Measurements from ENCODE around the gene KAT2B. TPM values are rescaled to one million over a fixed set of nuclear protein-coding genes. Genes with fewer than 3 reads are reported as not detected.

KAT2B gene
- total RNA-seq, 2 donors from 2014 or later = 31.7 to 37.1 TPM

- intact Hi-C loops (cut with DNase I) = no loop called here
- DNase-seq (ENCODE audit: low spot score) = no peak
These were observed 20.9 kb downstream of the KAT2B start for GRCh38 chr3:20060974-20061685.

GRCh38 chr3:20062996-20063395, 22.8 kb downstream of the KAT2B start:
- intact Hi-C loops (cut with DNase I) = no loop called here
- no peak for DNase-seq (ENCODE audit: low spot score)

DNA sequence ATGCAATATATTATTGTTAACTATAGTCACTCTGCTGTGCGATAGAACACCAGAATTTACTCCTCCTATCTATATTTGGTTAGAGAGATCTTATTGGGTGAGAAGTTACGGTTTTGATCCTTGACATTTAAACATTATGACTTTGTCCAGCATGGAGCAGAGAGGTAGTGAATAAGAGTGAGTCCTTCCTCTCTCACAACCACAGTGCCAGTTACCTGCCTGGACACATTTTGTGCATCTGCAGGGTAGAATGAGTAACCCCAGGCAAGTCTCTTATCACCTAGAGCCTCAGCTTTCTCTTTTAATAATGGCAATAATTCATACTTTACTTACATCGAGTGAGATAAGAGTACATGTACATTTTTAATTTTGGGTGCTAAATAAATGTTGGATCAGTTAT, 24.1 kb downstream of the KAT2B start:
- intact Hi-C loops (cut with DNase I) = no loop called here
- no peak for DNase-seq (ENCODE audit: low spot score)

DNA sequence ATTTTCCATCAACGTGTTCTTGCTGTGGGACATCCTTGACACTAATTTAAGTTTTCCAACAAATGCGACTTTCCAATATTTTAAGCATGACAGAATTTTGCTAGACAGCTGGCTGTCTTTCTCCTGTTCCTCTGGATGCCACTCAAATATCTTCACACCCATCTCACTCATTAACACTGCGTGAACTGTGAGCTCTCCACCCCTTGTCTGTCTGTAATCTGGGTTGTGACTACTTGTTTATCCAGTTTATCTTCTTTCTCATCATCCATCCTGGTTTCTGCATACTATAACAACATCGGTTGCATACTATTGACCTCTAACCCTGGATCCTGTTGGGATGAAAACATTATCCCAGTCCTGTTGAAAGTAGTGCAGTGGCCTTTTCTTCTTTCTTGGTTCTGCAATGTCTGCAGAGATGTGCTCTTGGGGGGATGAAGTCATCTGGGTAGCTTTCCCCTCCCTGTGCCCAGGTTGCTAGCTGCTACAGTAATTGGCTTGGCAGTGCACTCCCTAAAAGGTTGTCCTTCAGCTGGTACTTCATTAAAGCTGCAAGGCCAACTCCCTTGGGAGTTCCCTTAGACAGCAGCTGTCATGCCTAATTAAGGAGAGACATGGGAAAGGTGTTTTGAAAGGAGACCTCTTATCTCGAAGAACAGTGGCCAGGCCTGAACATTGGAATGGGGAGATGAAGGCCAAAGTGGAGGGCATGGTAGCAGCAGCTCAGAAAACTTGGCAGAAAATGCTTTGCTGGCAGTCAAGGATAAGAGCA, 24.7 kb downstream of the KAT2B start:
- intact Hi-C loops (cut with DNase I) = no loop called here

DNA sequence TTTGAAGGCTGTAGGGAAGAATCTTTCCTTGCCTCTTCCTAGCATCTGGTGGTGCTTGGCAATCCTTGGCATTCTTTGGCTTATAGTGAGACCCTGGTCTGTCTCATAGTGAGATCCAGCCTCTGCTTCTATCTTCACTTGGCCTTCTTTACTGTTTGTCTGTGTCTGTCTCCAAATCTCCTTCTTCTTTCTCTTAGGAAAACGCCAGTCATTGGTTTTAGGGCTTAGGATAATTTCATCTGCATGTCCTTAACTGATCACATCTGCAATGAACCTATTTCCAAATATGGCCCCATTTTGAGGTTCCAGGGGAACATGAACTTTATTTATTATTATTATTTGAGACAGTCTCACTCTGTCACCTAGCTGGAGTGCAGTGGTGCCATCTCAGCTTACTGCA, 25.8 kb downstream of the KAT2B start:
- intact Hi-C loops (cut with DNase I) = no loop called here
- no peak for DNase-seq (ENCODE audit: low spot score)

More for the DNA sequence above, 24.7 kb downstream of the KAT2B start:
- DNase-seq (ENCODE audit: low spot score) = no peak

DNA sequence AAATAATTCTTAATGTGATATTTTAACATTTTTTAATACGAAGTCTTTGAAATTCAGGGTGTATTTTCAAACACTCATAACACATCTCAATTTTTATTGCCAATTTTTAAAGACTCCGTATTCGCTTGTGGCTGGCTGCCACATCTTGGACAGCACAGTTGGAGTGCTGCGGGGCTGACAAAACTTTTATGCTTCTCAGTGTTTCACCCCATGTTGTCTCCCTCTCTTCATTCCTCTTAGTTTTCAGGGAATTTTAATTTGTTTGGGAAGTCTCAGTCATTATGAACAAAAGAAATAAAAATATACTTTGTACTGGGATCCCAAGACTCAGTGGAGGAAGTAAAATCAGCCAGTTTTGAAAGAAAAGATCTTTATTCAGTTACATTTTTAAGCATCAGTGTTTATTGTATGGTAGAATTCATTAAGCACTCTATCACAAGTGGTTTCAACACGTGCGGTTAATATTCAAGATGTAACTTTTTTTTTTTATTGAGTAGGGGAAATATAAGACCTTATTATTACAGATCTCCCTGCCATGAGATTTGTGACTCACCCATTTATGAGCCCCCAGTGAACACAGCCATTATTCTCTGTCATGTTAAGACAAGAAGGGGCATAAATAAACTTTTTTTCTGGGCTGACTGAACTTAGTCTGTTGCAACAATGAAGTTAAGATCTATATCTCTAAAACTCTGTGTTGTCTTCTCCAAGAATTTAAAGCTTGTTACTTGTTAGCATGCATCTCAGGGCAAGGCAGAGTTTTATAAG, 26.8 kb downstream of the KAT2B start:
- no peak for DNase-seq (ENCODE audit: low spot score)
- intact Hi-C loops (cut with DNase I) = no loop called here

DNA sequence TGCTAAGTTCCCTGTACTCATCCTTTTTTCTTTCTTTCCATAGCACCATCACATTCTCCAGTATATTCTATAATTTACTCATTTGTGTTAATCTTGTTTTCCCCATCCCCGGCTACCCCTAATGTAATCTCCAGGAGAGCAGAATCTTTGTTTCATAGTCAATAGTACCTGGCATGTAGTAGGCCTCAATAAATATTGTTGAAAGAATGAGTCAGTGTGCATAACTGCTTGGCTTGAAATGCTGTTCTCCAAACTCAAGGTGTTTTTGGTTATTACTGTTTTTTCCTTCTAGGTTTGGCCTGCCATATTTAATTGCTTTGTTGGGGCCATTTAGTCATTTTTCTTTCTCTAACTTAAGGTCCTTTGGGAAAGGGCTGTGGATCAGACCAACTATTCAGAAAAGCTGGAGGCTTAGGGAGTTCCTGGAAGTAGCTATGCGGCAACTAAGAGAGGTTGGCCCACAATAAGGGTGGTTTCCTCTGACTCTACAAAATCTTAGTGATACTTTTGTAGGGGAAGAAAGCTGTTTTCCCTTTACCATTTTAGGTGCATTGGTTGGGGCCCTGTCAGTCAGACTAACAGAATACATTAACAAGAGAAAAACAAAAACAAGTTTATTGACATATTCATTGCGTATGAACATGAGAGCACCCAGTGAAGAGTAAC, 28.4 kb downstream of the KAT2B start:
- no peak for DNase-seq (ENCODE audit: low spot score)
- intact Hi-C loops (cut with DNase I) = no loop called here

DNA sequence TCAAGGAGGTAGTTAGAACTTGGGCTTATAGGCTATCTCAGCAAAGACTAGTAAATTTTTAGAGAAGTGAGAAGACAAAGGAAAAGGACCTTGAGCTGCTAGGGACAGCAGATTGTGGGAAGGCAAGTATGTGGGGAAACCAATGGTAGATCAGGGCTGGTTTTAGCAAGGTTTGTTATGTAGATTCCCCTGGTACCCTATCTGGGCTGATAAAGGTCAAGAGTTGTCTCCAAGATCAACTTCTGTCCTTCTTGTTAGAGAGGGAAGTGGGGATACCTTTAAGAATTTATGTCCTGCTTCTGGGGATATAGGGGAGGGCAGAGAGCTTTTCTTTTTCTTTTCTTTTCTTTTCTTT, 28.9 kb downstream of the KAT2B start:
- intact Hi-C loops (cut with DNase I) = no loop called here
- DNase-seq (ENCODE audit: low spot score) = no peak

DNA sequence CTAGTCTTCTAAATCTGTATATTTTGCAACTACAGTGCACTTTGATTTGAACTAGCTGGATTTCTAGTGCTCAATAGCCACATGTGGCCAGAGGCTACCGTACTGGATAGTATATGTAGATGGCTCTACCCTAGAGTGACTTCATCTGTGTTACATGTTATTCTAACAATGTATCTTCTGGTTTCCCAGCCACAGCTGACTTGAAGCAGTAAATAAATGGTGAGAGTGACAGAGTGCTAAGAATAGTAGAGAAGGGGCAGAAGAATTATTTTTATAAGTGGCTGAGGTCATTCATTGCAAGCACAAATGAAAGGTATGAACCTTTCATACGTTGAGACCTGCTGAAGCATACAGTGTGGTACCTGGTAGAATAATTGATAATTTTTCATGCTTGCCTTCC, 30.9 kb downstream of the KAT2B start:
- no peak for DNase-seq (ENCODE audit: low spot score)
- intact Hi-C loops (cut with DNase I) = no loop called here

GRCh38 chr3:20072422-20072821, 32.2 kb downstream of the KAT2B start:
- DNase-seq (ENCODE audit: low spot score) = no peak
- intact Hi-C loops (cut with DNase I) = no loop called here

DNA sequence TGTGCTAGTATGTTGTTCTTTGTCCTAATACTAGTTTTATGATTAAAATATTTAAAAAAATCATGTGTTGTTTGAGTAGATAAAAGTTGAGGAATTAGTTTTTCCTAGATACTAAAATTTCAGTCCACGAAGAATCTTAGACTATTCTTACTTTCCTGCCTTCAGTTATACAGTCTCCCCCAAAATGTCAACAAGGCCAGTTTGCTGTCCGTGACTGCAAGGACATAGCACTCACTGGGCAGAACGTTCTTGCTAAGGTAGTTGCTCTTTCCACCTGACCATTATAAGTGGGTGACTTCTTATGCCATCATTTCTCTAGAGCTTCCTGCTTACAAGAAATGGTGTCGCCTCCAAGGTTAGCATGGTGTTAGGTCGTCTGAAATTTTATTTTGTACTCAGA, 32.8 kb downstream of the KAT2B start:
- no peak for DNase-seq (ENCODE audit: low spot score)
- intact Hi-C loops (cut with DNase I) = no loop called here

GRCh38 chr3:20073683-20074082, 33.4 kb downstream of the KAT2B start:
- intact Hi-C loops (cut with DNase I) = no loop called here
- DNase-seq (ENCODE audit: low spot score) = no peak

DNA sequence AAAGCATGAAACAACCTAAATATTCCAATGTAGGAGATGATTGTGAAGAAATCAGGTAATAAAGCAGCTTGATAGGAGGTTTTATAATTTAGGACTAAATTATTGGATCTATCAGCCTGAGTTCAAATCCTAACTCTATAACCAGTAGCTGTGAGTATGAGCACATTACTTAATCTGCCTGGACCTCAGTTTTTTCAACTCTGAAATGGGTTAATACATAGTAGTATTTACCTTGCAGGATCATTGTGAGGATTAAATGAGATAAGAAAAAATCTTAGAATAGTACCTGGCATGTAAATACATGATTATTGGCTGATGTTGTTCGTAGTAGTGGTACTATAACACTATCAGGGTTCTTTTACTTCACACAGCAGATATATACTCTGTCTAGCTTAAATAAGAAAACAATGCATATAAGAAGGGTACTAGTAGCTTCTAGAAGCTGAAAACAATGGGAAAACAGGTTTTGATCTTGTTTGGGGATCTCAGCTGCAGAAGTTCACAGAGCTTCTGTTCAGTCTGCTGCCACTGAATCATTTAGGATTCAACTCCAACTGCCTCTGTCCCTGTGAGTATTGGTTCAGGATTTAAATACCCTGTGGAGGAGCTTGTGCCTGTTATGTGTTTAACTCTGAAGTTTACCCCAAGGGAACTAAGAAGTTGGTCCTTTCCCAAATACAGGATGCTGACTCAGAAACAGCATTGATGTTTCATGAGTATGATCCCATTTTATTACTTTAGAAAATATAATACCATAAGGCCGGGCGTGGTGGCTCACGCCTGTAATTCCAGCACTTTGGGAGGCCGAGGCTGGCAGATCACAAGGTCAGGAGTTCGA, 34.2 kb downstream of the KAT2B start:
- intact Hi-C loops (cut with DNase I) = no loop called here

GRCh38 chr3:20075197-20075596, 35.0 kb downstream of the KAT2B start:
- intact Hi-C loops (cut with DNase I) = no loop called here

More for the DNA sequence above, 34.2 kb downstream of the KAT2B start:
- DNase-seq (ENCODE audit: low spot score) = no peak

DNA sequence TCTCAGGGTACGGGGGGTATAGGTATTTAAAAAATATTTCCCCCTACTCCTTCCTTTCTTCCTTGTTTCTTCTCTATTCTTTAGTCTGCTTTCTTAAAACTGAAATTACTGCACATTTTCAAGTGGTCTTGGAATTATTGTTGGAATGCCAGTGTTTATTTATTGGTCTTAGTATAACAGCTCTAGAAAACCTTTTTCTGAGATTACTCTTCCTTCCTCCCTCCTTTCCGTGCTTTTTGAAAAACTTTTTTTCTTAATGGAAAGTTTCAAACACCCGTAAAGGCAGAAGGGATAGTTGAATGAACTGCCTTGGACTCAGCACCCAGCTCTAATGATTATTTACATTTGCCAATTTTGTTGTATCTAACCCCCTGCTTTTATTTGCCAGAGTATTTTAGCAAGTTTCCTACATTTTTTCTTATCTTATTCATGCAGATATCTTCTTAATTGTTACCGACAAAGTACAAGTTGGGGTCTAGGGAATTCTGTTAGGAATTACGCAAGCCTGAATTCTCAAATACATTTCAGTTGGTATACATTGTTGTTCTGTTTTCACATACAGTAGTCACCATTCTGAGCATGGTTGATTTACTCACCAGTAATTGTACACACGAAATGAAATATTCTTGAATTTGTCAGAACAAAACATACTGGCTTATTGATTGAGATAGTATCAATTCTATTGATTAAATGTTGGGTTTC, 36.2 kb downstream of the KAT2B start:
- intact Hi-C loops (cut with DNase I) = no loop called here
- no peak for DNase-seq (ENCODE audit: low spot score)

More at GRCh38 chr3:20075197-20075596, 35.0 kb downstream of the KAT2B start:
- no peak for DNase-seq (ENCODE audit: low spot score)

- intact Hi-C loops (cut with DNase I) = no loop called here
- DNase-seq (ENCODE audit: low spot score) = no peak
These were observed 36.8 kb downstream of the KAT2B start for GRCh38 chr3:20077068-20077467.

DNA sequence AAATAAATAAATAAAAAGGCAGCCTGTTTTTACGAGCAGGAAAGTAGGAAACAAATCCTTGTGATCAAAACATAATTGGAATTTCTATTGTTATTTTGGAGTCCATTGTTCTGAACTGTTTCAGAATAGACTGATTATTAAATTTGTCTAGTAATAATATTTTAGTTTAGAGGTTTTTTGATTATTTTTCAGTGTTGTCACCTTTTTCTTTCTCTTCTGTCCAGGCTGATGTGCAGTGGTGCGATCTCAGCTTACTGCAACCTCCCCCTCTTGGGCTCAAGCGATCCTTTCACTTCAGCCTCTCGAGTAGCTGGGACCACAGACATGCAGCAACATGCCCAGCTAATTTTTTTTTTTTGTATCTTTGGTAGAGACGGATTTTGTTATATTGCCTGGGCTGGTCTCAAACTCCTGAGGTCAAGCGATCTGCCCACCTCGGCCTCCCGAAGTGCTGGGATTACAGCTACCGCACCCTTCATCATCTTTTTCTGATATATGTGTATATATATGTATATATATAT, 38.0 kb downstream of the KAT2B start:
- intact Hi-C loops (cut with DNase I) = no loop called here
- DNase-seq (ENCODE audit: low spot score) = no peak

DNA sequence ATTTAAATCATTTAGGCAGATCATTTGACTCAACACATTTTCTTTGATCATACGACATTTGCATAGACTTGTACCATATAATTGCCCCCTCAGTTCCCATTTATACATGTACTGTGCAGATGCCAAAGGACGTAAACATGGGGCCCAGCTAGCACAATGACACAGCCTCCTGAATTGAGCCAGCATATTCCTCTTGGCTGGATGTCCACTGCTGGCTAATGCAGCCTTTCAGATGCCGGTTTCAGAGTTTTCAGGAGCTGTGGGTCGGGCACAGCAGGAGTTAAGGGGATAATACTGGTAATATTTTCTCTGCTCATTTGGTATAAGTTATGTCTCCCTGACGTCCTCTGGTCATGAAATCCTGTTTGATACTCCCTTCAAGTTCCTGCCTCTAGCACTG, 39.4 kb downstream of the KAT2B start:
- intact Hi-C loops (cut with DNase I) = no loop called here
- DNase-seq (ENCODE audit: low spot score) = no peak
